Mucosa of stomach (tissue), 1 donor: ENCODE data around the gene RALGPS1.

Source experiments
- H3K27me3 ChIP-seq: one replicate; pipeline ENCODE4 v1.7.0; 2013; ENCODE audit warnings: mild to moderate bottlenecking, low read length; ENCODE audit not compliant: control insufficient read depth, insufficient read depth
- H3K36me3 ChIP-seq: one replicate; pipeline ENCODE4 v1.7.0; 2013; ENCODE audit warnings: low read length; ENCODE audit not compliant: control insufficient read depth, insufficient read depth
- H3K4me1 ChIP-seq: one replicate; pipeline ENCODE4 v1.7.0; 2013; ENCODE audit warnings: mild to moderate bottlenecking, low read length; ENCODE audit not compliant: control insufficient read depth, insufficient read depth
- H3K4me3 ChIP-seq: one replicate; pipeline ENCODE4 v1.7.0; 2013; ENCODE audit warnings: low read length
- H3K9ac ChIP-seq: one replicate; pipeline ENCODE4 v1.7.0; 2013; ENCODE audit warnings: mild to moderate bottlenecking, low read length, moderate library complexity
- H3K9me3 ChIP-seq: one replicate; pipeline ENCODE4 v1.7.0; 2013; ENCODE audit warnings: mild to moderate bottlenecking, low read length, moderate library complexity; ENCODE audit not compliant: control insufficient read depth
- donor health status: Pancreatic carcinoma.

Gene RALGPS1

GRCh38 chr9:127221695-127222094, 307.1 kb downstream of the RALGPS1 start:
- Histone ChIP-seq H3K4me3 (no peak overlapping the region), H3K36me3 (no peaks in the 10 kb centered on the region), H3K9ac (no peak overlapping the region), H3K27me3 (no peaks in the 10 kb centered on the region), H3K9me3 (no peaks in the 10 kb centered on the region), H3K4me1 (peaks cover 5% of the 10 kb centered on the region)

GRCh38 chr9:127222388-127223095, 308.0 kb downstream of the RALGPS1 start:
- no peak overlapping the region for H3K4me3 ChIP-seq
- no peaks in the 10 kb centered on the region for H3K27me3 ChIP-seq
- no peak overlapping the region for H3K9ac ChIP-seq
- H3K36me3 ChIP-seq = no peaks in the 10 kb centered on the region
- H3K4me1 ChIP-seq = peaks cover 5% of the 10 kb centered on the region
- H3K9me3 ChIP-seq = no peaks in the 10 kb centered on the region

- Histone ChIP-seq H3K36me3 (no peaks in the 10 kb centered on the region), H3K4me1 (peaks cover 5% of the 10 kb centered on the region), H3K4me3 (no peak overlapping the region), H3K27me3 (no peaks in the 10 kb centered on the region), H3K9me3 (no peaks in the 10 kb centered on the region), H3K9ac (no peak overlapping the region)
Measured at GRCh38 chr9:127223266-127223665, 308.7 kb downstream of the RALGPS1 start.

GRCh38 chr9:127223810-127224177, 309.2 kb downstream of the RALGPS1 start:
- Histone ChIP-seq H3K4me1 (peaks cover 5% of the 10 kb centered on the region), H3K9me3 (no peaks in the 10 kb centered on the region), H3K36me3 (no peaks in the 10 kb centered on the region), H3K9ac (no peak overlapping the region), H3K4me3 (no peak overlapping the region), H3K27me3 (no peaks in the 10 kb centered on the region)

GRCh38 chr9:127224178-127224882, 309.7 kb downstream of the RALGPS1 start:
- no peaks in the 10 kb centered on the region for H3K36me3 ChIP-seq
- H3K27me3 ChIP-seq = no peaks in the 10 kb centered on the region
- H3K9ac ChIP-seq = peak overlapping the region; percentile 51
- no peak overlapping the region for H3K4me3 ChIP-seq
- no peaks in the 10 kb centered on the region for H3K9me3 ChIP-seq
- H3K4me1 ChIP-seq = peaks cover 5% of the 10 kb centered on the region

- peak overlapping the region; percentile 35 for H3K4me3 ChIP-seq
- H3K9ac ChIP-seq = peak overlapping the region; percentile 51
- H3K36me3 ChIP-seq = no peaks in the 10 kb centered on the region
- peaks cover 5% of the 10 kb centered on the region for H3K4me1 ChIP-seq
- H3K27me3 ChIP-seq = no peaks in the 10 kb centered on the region
- H3K9me3 ChIP-seq = no peaks in the 10 kb centered on the region
Measured at GRCh38 chr9:127224883-127225739, 310.5 kb downstream of the RALGPS1 start.

GRCh38 chr9:127225801-127226625, 311.4 kb downstream of the RALGPS1 start:
- Histone ChIP-seq H3K9me3 (no peaks in the 10 kb centered on the region), H3K9ac (no peak overlapping the region), H3K4me1 (peaks cover 5% of the 10 kb centered on the region)

GRCh38 chr9:127229691-127230417, 315.3 kb downstream of the RALGPS1 start:
- peaks cover 7% of the 10 kb centered on the region for H3K4me1 ChIP-seq

More at GRCh38 chr9:127225801-127226625, 311.4 kb downstream of the RALGPS1 start:
- Histone ChIP-seq H3K27me3 (no peaks in the 10 kb centered on the region), H3K36me3 (no peaks in the 10 kb centered on the region), H3K4me3 (no peak overlapping the region)

GRCh38 chr9:127231666-127232065, 317.1 kb downstream of the RALGPS1 start:
- Histone ChIP-seq H3K9ac (no peak overlapping the region), H3K9me3 (no peaks in the 10 kb centered on the region), H3K4me3 (no peak overlapping the region), H3K36me3 (no peaks in the 10 kb centered on the region), H3K27me3 (no peaks in the 10 kb centered on the region), H3K4me1 (peaks cover 7% of the 10 kb centered on the region)

More at GRCh38 chr9:127229691-127230417, 315.3 kb downstream of the RALGPS1 start:
- Histone ChIP-seq H3K27me3 (no peaks in the 10 kb centered on the region), H3K9me3 (no peaks in the 10 kb centered on the region), H3K36me3 (no peaks in the 10 kb centered on the region), H3K4me3 (no peak overlapping the region), H3K9ac (no peak overlapping the region)

GRCh38 chr9:127232833-127233549, 318.4 kb downstream of the RALGPS1 start:
- Histone ChIP-seq H3K4me1 (peaks cover 7% of the 10 kb centered on the region), H3K9ac (no peak overlapping the region), H3K9me3 (no peaks in the 10 kb centered on the region), H3K36me3 (no peaks in the 10 kb centered on the region), H3K27me3 (no peaks in the 10 kb centered on the region), H3K4me3 (no peak overlapping the region)
